GM21526 (cell line): ENCODE data around the gene NFATC4.
A peak's percentile ranks its signal among the peaks of the same experiment; 100 is the strongest.
"Not testable (repeated sequence)": the region's sequence is repeated elsewhere in the genome, so short reads cannot be mapped to it uniquely, and the experiment has no call there.

Source experiments
- ATAC-seq: cut with Tn5 transposase; IDR thresholded peaks from one replicate; pipeline ENCODE4 v1.9.1; 2021; ENCODE audit warnings: moderate library complexity; ENCODE audit not compliant: unreplicated experiment, low FRiP score

Gene NFATC4

GRCh38 chr14:24366413-24366720, 1.6 kb upstream of the NFATC4 start:
- no peak for ATAC-seq

GRCh38 chr14:24366721-24367513, 1.1 kb upstream of the NFATC4 start:
- peak; percentile 40 for ATAC-seq

DNA sequence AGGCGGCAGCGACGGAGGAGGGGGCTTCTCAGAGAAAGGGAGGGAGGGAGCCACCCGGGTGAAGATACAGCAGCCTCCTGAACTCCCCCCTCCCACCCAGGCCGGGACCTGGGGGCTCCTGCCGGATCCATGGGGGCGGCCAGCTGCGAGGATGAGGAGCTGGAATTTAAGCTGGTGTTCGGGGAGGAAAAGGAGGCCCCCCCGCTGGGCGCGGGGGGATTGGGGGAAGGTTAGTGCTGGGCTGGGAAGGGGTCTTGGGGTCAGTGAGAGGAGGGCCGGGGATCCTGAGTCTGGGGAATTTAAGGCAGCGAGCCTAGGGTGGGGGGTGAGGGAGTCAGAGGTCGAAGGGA, 203 bp downstream of the NFATC4 start:
- no peak for ATAC-seq

DNA sequence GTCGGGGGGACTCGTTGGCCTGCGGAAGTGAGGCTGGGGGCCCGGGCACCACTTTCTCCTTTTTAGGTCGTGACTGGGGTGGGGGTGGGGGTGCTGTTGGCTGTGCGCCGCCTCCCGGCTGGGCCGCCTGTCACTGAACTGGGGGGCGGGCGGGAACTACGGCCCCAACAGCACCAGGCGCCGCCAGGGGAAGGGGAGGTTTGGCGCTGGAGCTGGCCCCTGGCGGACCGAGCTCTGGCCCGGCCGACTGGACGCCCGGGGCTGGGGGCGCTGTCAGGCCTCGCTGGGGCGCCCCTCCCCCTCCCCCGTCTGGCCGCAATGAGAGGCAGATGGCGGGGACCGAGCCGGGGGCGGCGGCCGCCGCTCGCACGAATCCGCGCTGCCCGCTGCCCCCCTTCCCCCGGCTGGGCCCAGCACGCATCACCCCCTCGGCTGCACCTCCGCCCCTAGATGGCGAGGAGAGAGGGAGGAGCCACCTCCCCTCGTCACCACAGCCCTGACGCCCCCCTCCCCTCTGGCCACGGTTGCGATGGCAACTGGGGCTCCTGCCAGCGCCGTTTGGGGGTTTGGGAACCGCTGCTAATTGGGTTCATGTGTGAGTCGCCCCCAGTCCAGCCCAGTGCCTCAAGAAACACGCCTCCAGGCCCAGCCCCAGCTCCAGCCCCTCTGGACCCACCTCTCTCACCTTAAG, 723 bp downstream of the NFATC4 start:
- ATAC-seq, result no peak

DNA sequence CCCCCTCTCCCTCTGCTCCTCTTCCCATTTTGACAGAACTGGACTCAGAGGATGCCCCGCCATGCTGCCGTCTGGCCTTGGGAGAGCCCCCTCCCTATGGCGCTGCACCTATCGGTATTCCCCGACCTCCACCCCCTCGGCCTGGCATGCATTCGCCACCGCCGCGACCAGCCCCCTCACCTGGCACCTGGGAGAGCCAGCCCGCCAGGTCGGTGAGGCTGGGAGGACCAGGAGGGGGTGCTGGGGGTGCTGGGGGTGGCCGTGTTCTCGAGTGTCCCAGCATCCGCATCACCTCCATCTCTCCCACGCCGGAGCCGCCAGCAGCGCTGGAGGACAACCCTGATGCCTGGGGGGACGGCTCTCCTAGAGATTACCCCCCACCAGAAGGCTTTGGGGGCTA, 1.5 kb downstream of the NFATC4 start:
- ATAC-seq, result no peak

- no peak for ATAC-seq
These were observed 2.1 kb downstream of the NFATC4 start for GRCh38 chr14:24369907-24370687.

GRCh38 chr14:24370748-24371147, 2.8 kb downstream of the NFATC4 start:
- no peak for ATAC-seq

GRCh38 chr14:24371605-24372004, 3.6 kb downstream of the NFATC4 start:
- ATAC-seq, result not testable (repeated sequence)

GRCh38 chr14:24372701-24373416, 4.9 kb downstream of the NFATC4 start:
- ATAC-seq, result no peak

DNA sequence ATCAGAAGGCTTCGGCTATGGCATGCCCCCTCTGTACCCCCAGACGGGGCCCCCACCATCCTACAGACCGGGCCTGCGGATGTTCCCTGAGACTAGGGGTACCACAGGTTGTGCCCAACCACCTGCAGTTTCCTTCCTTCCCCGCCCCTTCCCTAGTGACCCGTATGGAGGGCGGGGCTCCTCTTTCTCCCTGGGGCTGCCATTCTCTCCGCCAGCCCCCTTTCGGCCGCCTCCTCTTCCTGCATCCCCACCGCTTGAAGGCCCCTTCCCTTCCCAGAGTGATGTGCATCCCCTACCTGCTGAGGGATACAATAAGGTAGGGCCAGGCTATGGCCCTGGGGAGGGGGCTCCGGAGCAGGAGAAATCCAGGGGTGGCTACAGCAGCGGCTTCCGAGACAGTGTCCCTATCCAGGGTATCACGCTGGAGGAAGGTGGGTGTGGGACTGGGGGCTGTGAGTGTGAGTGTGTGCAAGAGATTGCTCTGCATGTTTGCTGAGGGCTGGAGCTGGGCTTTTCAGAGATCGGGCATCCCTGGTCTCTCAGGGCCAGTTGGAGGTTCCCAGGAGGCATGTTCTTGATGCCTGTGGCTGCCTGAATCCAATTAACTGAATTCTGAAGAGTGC, 8.6 kb downstream of the NFATC4 start:
- ATAC-seq, result no peak

DNA sequence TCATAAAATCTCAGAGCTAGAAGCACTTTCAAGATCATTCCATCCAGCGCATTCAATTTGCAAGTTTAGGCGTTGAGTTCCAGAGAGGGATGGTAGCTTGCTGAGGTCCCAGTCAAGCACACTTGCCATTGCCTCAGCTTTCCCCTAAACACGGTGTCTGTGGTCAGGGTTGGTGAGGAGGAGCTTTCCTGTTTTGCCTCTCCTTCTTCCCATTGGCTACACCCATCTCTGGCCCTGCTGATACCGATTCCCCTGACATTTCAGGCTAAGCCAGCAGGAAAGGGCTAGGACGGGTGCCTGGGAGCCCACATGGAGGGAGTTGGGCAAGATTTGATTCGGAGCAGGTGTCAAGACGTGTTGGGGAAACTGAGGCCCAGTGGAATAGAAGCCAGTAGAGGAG, 9.1 kb downstream of the NFATC4 start:
- ATAC-seq, result no peak

DNA sequence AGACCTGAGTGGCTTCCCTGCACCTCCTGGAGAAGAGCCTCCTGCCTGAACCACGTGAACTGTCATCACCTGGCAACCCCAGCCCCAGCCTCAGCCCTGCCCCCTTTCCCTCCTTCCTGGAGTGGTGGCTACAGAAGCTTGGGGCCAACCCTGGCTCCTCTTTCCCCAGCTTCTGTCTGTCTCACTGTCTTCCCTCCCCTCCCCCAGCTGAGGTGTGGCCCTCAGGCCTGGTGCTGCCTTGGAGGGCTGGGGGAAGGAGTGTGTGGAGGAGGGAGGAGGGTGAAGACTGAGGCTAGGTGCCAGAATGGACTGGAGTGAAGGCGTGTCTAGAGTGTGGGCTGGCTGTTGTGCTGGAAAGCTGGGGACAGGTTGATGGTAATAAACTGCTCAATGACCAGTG, 9.7 kb downstream of the NFATC4 start:
- ATAC-seq, result no peak

DNA sequence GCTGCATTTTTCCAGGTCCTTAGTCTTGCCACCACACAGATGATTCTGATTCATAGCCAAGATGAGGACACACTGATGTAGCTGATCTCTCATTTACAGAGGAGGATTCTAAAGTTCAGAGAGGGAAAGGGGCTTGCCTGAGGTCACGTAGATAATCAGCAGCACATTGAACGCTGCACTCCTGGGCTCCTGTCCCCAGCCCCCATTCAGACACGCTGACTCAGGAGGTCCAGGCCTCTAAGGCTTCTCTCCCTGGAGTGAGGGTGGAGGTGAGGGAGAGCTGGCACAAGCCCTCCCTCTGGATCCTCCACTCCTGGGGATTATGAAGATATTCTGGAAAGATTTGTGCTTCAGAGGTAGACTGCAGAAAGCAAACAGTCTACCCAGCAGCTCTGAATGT, 10.3 kb downstream of the NFATC4 start:
- no peak for ATAC-seq

- ATAC-seq, result no peak
These were observed 11.3 kb downstream of the NFATC4 start for GRCh38 chr14:24378981-24379906.

DNA sequence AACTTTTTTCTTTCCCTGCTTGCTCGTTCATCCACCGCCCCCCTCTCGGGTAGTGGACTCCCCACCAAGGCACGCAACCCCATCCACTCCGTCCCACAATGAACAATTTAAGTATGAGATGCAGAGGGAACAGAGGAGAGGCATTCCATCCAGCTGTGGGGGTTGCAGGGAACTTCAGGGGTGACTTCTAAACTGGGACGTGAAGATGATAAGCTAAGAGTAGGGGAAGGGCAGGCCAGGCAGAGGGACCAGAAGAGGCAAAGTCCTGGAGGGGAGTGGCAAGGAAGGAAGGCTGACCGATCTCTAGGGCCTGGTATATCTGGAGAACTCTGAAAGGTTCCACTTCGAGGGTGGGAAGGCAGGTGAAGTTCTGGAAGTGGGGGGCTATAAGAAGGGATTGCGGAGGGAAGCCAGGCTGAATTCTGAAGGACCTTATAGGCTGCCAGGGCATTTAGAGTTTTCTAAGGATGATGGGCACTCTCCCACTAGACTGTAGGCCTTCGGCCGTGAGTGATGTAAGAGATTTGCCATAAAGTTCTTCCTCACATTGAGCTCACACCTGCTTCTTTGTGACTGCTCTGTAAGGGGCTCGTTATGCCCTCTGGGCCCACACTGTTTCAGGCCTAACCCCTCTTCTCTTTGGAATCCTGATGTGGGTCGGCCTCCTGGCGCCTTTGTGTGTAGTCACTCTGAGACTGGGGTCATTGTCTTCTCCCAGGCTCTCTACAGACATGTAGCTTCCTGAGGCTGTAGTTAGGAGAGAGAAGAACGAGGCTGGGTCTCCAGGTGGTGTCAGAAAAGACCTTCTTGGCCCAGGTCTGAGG, 12.1 kb downstream of the NFATC4 start:
- no peak for ATAC-seq

DNA sequence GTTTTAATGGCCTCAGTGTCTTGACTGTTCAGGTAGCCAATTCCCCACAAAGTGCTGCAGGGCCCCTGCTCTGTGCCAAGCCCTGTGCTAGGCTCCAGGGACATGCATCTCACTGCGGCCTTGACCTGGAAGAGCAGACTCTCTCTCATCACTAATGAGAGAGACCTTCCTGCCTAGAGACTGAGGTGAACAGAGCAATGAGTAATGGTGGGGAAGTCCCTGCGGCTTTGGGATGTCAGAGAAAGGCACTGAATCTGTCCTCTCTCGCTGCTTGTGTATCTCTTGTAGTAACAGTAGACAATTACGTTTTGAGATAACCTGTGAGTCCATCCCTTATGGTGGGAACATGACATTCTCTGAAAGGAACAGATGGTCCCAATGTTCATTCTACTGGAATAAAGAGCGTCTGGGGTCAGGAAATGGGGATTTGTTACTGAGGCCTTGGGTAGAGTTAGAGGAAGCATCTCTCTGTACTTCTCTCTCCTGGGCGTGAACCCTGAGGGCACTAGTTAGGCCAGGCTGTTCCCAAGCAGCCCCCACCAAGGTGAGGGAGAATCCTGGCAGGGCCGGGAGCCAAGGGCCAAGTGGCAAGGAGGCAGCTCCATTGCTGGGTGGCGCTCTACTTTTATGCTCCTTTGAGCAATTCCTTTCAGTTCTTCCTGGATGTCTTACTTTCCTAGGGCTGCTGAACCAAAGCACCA, 13.5 kb downstream of the NFATC4 start:
- ATAC-seq, result no peak

DNA sequence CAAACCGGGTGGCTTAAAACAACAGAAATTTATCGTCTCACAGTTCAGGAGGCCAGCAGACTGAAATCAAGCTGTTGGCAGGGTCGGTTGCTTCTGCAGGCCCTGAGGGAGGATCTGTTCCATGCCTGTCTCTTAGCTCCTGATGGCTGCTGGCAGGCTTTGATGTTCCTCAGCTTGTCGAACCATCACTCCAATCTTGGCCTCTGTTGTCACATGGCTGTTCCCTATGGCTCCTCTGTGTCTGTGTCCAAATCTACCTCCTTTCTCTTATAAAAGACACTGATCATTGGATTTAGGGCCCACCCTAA, 14.0 kb downstream of the NFATC4 start:
- no peak for ATAC-seq

DNA sequence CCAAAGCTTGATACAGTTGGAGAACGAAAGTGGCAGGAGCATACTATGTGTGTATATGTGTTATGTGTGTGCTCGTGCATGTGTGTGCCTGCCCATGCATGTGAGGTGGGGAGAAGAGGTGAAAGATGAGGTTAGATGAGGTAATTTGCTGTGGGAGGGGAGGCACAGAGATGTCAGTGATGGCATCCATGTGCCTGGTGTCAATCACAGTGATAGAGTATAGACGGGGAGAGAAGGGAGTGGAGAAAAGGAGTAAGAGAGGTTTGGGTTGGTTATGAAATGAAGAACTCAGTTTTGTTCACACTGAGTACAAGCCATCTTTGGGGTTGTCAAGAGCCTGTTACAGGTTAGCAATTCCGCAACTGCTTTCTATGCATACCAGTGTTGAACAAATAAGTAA, 16.2 kb downstream of the NFATC4 start:
- no peak for ATAC-seq
